Measurements from ENCODE around the gene GTF2A1L.
"Not testable (repeated sequence)": the region's sequence is repeated elsewhere in the genome, so short reads cannot be mapped to it uniquely, and the experiment has no call there.

GTF2A1L gene

DNA sequence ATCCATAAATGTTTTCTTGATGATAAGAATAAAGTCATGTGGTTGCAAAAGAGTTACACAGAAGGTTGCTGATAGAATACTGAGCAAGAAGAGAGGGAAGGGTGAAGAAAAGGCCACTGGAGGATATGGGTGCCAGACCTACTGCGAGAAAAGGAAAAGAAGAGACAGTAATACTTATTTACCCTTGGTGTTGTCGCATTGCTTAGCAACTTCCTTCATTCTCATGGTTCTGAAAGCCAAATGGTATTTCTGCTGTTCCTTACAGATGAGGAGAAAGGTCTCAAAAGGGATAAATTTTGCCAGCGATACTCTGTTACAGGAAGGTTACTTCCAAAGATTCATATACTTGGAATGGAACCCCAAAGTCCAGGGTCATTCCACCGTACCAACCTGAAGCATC, 75.4 kb downstream of the GTF2A1L start:
- TF ChIP-seq, protein P1, sequence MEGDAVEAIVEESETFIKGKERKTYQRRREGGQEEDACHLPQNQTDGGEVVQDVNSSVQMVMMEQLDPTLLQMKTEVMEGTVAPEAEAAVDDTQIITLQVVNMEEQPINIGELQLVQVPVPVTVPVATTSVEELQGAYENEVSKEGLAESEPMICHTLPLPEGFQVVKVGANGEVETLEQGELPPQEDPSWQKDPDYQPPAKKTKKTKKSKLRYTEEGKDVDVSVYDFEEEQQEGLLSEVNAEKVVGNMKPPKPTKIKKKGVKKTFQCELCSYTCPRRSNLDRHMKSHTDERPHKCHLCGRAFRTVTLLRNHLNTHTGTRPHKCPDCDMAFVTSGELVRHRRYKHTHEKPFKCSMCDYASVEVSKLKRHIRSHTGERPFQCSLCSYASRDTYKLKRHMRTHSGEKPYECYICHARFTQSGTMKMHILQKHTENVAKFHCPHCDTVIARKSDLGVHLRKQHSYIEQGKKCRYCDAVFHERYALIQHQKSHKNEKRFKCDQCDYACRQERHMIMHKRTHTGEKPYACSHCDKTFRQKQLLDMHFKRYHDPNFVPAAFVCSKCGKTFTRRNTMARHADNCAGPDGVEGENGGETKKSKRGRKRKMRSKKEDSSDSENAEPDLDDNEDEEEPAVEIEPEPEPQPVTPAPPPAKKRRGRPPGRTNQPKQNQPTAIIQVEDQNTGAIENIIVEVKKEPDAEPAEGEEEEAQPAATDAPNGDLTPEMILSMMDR (IDR thresholded peaks at IDR 0.05; ENCODE audit: borderline replicate concordance, control extremely low read depth, extremely low read depth, insufficient read depth, missing control alignments), result no peak
- no peak for DNase-seq (ENCODE audit: low spot score)
- in situ Hi-C loops (cut with MboI; ENCODE audit: low sequenced_read_pairs, unreplicated experiment), result no loop called here

GRCh38 chr2:48693645-48694044, 76.0 kb downstream of the GTF2A1L start:
- in situ Hi-C loops (cut with MboI; ENCODE audit: low sequenced_read_pairs, unreplicated experiment), result no loop called here
- DNase-seq (ENCODE audit: low spot score), result no peak
- TF ChIP-seq, protein P1 (IDR thresholded peaks at IDR 0.05; ENCODE audit: borderline replicate concordance, control extremely low read depth, extremely low read depth, insufficient read depth, missing control alignments), result no peak

- in situ Hi-C loops (cut with MboI; ENCODE audit: low sequenced_read_pairs, unreplicated experiment), result no loop called here
- TF ChIP-seq, protein P1 (IDR thresholded peaks at IDR 0.05; ENCODE audit: borderline replicate concordance, control extremely low read depth, extremely low read depth, insufficient read depth, missing control alignments), result no peak
- DNase-seq (ENCODE audit: low spot score), result no peak
Measured at GRCh38 chr2:48694149-48694548, 76.5 kb downstream of the GTF2A1L start.

DNA sequence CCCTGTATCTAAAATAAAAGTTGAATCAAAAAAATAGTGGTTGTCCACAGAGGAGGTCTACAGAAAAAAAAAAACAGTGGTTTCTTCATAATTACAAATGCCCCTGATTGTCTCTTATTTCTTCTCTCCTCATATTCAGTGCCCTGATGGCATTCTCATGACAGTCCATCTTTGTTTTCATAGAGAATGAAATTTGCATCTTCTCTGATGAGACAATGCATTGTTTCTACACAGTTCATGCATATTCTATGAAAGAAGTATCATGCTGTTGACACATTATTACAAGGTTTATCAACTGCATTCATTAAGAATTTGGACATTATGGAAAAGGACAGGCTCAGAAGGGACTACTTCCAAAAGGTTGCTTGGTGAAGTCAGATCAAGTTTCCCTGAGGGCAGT, 78.3 kb downstream of the GTF2A1L start:
- in situ Hi-C loops (cut with MboI; ENCODE audit: low sequenced_read_pairs, unreplicated experiment), result no loop called here
- DNase-seq (ENCODE audit: low spot score), result no peak
- TF ChIP-seq, protein P1 (IDR thresholded peaks at IDR 0.05; ENCODE audit: borderline replicate concordance, control extremely low read depth, extremely low read depth, insufficient read depth, missing control alignments), result no peak

DNA sequence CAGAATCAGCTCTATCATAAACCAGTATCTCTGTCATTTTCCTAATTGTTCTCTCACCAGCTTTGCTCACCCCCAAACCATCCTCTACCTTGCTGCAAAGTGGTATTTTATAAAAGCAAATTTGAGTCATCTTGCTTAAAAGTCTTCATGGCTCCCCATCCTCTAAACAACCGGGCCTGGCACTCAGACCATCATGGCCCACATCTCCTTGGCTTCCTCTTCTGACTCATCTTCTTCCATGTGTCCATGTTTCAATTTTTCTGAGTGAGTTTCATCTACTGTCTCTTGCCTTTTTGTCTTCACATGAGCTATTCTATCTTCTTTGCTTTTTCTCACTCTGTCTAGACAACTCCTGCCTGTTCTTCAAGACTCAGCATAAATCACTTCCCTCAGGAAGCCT, 79.2 kb downstream of the GTF2A1L start:
- TF ChIP-seq, protein P1 (IDR thresholded peaks at IDR 0.05; ENCODE audit: borderline replicate concordance, control extremely low read depth, extremely low read depth, insufficient read depth, missing control alignments), result no peak
- in situ Hi-C loops (cut with MboI; ENCODE audit: low sequenced_read_pairs, unreplicated experiment), result no loop called here
- DNase-seq (ENCODE audit: low spot score), result no peak

DNA sequence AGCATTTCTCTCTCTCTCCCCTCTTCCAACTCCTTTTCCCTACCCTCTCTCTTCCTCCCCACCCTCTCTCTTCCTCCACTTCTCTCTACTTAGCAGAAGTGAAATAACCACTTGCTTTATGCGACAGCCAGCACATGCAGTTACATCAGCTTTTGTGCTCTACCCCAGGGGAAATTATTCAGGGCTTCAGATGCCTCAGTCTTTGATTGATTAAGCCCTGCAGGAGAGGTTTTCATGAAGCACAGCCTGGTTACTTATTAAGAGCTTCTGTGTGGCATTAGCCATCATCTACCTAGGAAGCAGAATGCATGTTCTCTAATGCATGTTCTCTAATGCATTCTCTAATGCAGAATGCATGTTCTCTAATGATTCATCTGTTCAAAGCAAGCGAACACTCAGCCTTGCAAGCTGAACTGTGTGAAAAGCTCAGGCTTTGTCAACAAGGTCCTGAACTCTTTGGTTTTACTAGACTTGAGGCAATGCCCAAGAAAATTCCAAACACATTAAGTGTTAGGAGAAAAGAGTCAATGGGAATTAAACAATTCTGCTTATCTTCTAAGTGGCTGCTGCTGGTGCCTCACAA, 81.8 kb downstream of the GTF2A1L start:
- TF ChIP-seq, protein P1 (IDR thresholded peaks at IDR 0.05; ENCODE audit: borderline replicate concordance, control extremely low read depth, extremely low read depth, insufficient read depth, missing control alignments), result no peak
- in situ Hi-C loops (cut with MboI; ENCODE audit: low sequenced_read_pairs, unreplicated experiment), result no loop called here
- DNase-seq (ENCODE audit: low spot score), result no peak

- in situ Hi-C loops (cut with MboI; ENCODE audit: low sequenced_read_pairs, unreplicated experiment); DNase-seq (ENCODE audit: low spot score): not testable (repeated sequence)
Measured at GRCh38 chr2:48703621-48704020, 86.0 kb downstream of the GTF2A1L start.
